CD4-positive, alpha-beta T cell (primary cell): ENCODE results near the gene ASB15. TPM values are rescaled to one million over a fixed set of nuclear protein-coding genes. Genes with fewer than 3 reads are reported as not detected.

Experiments used
- ATAC-seq: fragments of 200-7000 bp; cut with Tn5 transposase; one replicate; pipeline ENCODE4 v1.10.0; 2022; ENCODE audit warnings: mild to moderate bottlenecking; ENCODE audit not compliant: poor library complexity
- CTCF ChIA-PET: fragments of 350-600 bp; sonication (Branson Sonifier 250); formaldehyde crosslinking; loops from one replicate; lab custom pipeline; 2021; ENCODE audit warnings: antibody characterized with exemption, inconsistent platforms; lab: Charles Lee
- POLR2A ChIA-PET: fragments of 350-600 bp; sonication (Branson Sonifier 250); formaldehyde crosslinking; loops from one replicate; lab custom pipeline; 2021; ENCODE audit warnings: antibody characterized with exemption, inconsistent platforms; lab: Charles Lee
- DNase-seq, 14 experiments: peaks; one replicate each; pipeline ENCODE4 v3.0.0-alpha.2; 2013 to 2020; ENCODE audit warnings: mixed read lengths in 2 of 14
- H3K27ac ChIP-seq, 2 donors: one replicate each; pipeline versions ENCODE4 v1.5.1 to v1.7.0; 2013; ENCODE audit warnings: low read length in 2 of 2, low read depth in 1 of 2, mild to moderate bottlenecking in 1 of 2
- H3K27me3 ChIP-seq, 2 experiments: 1 replicate in 1 of 2; 2 replicates in 1 of 2; pipeline versions ENCODE4 v1.6.1 to v1.7.0; 2013; ENCODE audit warnings: low read length in 2 of 2, control low read depth in 1 of 2, mild to moderate bottlenecking in 1 of 2, moderate library complexity in 1 of 2; ENCODE audit not compliant: insufficient read depth in 2 of 2, control insufficient read depth in 1 of 2
- H3K36me3 ChIP-seq: one replicate; pipeline ENCODE4 v1.6.1; 2013; ENCODE audit warnings: low read length, control low read depth; ENCODE audit not compliant: insufficient read depth
- H3K4me1 ChIP-seq: one replicate; pipeline ENCODE4 v1.6.1; 2013; ENCODE audit warnings: low read length, control low read depth; ENCODE audit not compliant: insufficient read depth
- H3K4me3 ChIP-seq: one replicate; pipeline ENCODE4 v1.5.1; 2013; ENCODE audit warnings: mild to moderate bottlenecking, low read length, moderate library complexity
- H3K9me3 ChIP-seq, 2 experiments: 1 replicate in 1 of 2; 2 replicates in 1 of 2; pipeline versions ENCODE4 v1.6.1 to v1.7.0; 2013; ENCODE audit warnings: low read length in 2 of 2, mild to moderate bottlenecking in 2 of 2, control low read depth in 1 of 2, moderate library complexity in 1 of 2; ENCODE audit not compliant: control insufficient read depth in 1 of 2, insufficient read depth in 1 of 2
- H3K27ac Mint-ChIP-seq: one replicate; pipeline ENCODE4 v1.8.0; 2020; ENCODE audit warnings: mixed read lengths
- H3K27me3 Mint-ChIP-seq: one replicate; pipeline ENCODE4 v1.8.0; 2021; ENCODE audit warnings: mixed read lengths
- H3K36me3 Mint-ChIP-seq: one replicate; pipeline ENCODE4 v1.8.0; 2021; ENCODE audit warnings: low read depth, mixed read lengths
- H3K4me1 Mint-ChIP-seq: one replicate; pipeline ENCODE4 v1.8.0; 2021; ENCODE audit warnings: low read depth, mixed read lengths
- H3K4me3 Mint-ChIP-seq: one replicate; pipeline ENCODE4 v1.8.0; 2020; ENCODE audit warnings: mild to moderate bottlenecking, mixed read lengths
- H3K9me3 Mint-ChIP-seq: one replicate; pipeline ENCODE4 v1.8.0; 2020; ENCODE audit warnings: mixed read lengths
- intact Hi-C, 2 experiments: fragments of 100-400 bp; cut with DNase I in 1 of 2; cut with micrococcal nuclease in 1 of 2; formaldehyde crosslinking; loops; one replicate each; pipeline versions ENCODE4 v1.15.1 to v1.9.0; 2023 to 2025; cut with DNase I, micrococcal nuclease
- total RNA-seq, 174 experiments: library from RNA in 2 of 174; stranded (reverse) in 2 of 174; gene quantifications; one replicate each; pipeline ENCODE4 v1.2.3 and lab custom pipeline; 2021 to 2026
- TF ChIP-seq, protein P1 (sequence below): fragments of 200-600 bp; IDR thresholded peaks from one replicate; pipeline ENCODE4 v1.8.0; 2022; ENCODE audit warnings: antibody characterized with exemption, mild to moderate bottlenecking

The ASB15 gene
- total RNA-seq, 2 experiments from 2014 or later: not detected

DNA sequence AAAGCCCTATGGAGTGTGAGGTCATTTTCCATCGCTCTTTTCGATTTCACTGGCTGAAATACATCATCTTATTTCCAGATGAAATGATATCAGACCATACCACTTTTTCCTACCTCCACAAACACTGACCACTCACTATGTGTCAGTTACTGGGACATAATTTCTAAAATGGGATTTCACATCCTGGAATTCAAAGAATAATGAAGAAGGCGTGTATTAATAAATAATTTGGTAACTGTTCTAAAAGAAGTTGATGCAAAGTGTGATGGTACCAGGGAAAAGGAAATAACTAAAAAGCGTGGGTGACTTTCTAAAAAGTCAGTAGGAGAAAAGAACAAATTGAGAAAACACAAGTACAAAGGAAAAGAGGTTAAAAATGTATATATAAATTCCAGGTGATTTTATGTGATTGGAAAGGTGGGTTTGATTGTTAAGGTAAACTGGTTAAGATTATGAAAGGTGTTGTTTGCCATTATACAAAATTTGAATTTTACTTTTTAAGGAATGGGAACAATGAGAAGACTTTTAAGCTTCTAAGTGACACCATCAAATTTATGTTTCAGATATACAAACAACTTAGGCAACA, 43.2 kb upstream of the ASB15 start:
- no peak overlapping the region for H3K27ac Mint-ChIP-seq
- Histone ChIP-seq H3K9me3 (no peaks in the 10 kb centered on the region), H3K27ac (peak overlapping the region in 1 of 2 donors; percentile 40), H3K27me3 (no peaks in the 10 kb centered on the region), H3K4me1 (peaks cover 8% of the 10 kb centered on the region), H3K4me3 (peak overlapping the region; percentile 69), H3K36me3 (peaks cover 10% of the 10 kb centered on the region)
- H3K4me1 Mint-ChIP-seq: peaks cover 4% of the 10 kb centered on the region
- TF ChIP-seq, protein P1, sequence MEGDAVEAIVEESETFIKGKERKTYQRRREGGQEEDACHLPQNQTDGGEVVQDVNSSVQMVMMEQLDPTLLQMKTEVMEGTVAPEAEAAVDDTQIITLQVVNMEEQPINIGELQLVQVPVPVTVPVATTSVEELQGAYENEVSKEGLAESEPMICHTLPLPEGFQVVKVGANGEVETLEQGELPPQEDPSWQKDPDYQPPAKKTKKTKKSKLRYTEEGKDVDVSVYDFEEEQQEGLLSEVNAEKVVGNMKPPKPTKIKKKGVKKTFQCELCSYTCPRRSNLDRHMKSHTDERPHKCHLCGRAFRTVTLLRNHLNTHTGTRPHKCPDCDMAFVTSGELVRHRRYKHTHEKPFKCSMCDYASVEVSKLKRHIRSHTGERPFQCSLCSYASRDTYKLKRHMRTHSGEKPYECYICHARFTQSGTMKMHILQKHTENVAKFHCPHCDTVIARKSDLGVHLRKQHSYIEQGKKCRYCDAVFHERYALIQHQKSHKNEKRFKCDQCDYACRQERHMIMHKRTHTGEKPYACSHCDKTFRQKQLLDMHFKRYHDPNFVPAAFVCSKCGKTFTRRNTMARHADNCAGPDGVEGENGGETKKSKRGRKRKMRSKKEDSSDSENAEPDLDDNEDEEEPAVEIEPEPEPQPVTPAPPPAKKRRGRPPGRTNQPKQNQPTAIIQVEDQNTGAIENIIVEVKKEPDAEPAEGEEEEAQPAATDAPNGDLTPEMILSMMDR: no peak
- H3K36me3 Mint-ChIP-seq: peaks cover 5% of the 10 kb centered on the region
- no peaks in the 10 kb centered on the region for H3K27me3 Mint-ChIP-seq
- intact Hi-C loops: no loop called here
- no peaks in the 10 kb centered on the region for H3K9me3 Mint-ChIP-seq
- ChIA-PET POLR2A (interaction anchor here (0.8 to 2.2 kb wide), 6 partner anchors 12 to 1371 kb away, joined by 3 to 44 read pairs (median 5); partner anchors contain the start of genes IQUB, POT1 and WASL), CTCF (interaction anchor here (1.0 to 2.0 kb wide), 3 partner anchors 11 to 64 kb away, joined by 3 to 12 read pairs (median 4); no protein-coding TSS in a partner anchor)
- DNase-seq (no peak), ATAC-seq (no peak)
- no peak overlapping the region for H3K4me3 Mint-ChIP-seq

DNA sequence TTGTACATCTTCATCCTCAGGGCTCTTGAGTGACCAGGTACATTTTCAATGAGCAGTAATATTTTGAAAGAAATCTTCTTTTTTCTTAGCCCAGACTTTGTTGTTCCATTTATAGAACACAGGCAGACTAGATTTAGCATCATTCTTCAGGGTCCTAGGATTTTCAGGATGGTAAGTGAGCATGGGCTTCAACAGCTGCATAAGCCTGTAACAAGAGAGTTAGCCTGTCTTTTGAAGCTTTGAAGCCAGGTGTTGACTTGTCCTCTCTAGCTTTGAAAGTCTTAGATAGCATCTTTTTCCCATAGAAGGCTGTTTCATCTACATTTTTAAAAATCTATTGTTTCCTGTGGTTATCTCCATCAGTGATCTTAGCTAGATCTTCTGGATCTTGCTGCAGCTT, 39.5 kb upstream of the ASB15 start:
- Mint-ChIP-seq H3K27me3 (peaks cover 10% of the 10 kb centered on the region), H3K4me1 (no peaks in the 10 kb centered on the region), H3K4me3 (no peak overlapping the region), H3K9me3 (no peaks in the 10 kb centered on the region), H3K36me3 (no peaks in the 10 kb centered on the region), H3K27ac (no peak overlapping the region)
- ChIA-PET CTCF (no interaction called here), POLR2A (no interaction called here)
- intact Hi-C loops: loop anchor here in 1 of 2 experiments (5.0 kb wide), 1 partner anchor 1370 kb away; no protein-coding TSS in a partner anchor
- peaks cover under 1% of the 10 kb centered on the region for H3K4me1 ChIP-seq
- no peaks in the 10 kb centered on the region for H3K36me3 ChIP-seq
- no peak overlapping the region for H3K27ac ChIP-seq
- no peaks in the 10 kb centered on the region for H3K9me3 ChIP-seq
- DNase-seq (no peak), ATAC-seq (no peak)
- no peak overlapping the region for H3K4me3 ChIP-seq
- H3K27me3 ChIP-seq: no peaks in the 10 kb centered on the region
- TF ChIP-seq, protein P1: no peak

DNA sequence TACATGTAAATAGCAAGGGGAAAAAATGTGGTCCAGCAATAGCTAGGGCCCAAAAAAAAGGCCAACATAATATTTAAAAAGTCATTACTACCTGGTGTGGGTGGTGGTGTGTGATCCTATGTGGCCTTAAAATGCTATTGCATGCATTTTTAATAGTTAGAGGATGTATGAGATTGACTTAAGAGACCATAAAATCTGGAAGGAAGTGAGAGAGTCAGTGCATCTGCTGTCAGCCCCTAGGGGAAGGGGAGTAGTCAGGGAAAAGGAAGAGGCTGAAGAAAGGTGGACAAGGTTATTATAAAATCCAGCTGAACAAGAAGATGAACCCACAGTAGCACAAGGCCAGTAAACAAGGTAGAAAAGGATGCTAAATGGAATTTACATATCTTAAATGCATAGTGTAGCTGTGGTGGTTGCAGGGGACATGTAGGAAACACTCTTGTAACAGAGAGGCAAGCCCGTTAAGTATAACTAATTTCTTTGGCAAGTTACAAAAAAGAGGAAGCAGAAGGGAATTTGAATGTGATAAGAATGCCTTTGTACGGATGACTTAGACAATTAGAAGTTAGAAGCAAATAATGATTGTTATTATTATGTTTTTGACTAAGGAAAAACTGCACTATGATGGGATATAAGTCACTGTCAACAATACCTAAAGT, 32.1 kb upstream of the ASB15 start:
- H3K27me3 ChIP-seq: no peaks in the 10 kb centered on the region
- H3K9me3 Mint-ChIP-seq: no peaks in the 10 kb centered on the region
- H3K4me1 Mint-ChIP-seq: no peaks in the 10 kb centered on the region
- DNase-seq: no peak
- ATAC-seq: no peak
- H3K9me3 ChIP-seq: no peaks in the 10 kb centered on the region
- no peak overlapping the region for H3K4me3 Mint-ChIP-seq
- H3K4me3 ChIP-seq: no peak overlapping the region
- no peak overlapping the region for H3K27ac Mint-ChIP-seq
- intact Hi-C loops: no loop called here
- ChIA-PET CTCF (interaction anchor here (1.1 kb wide), 1 partner anchor 11 kb away, joined by 3 read pairs; the partner anchor contains the start of gene NDUFA5), POLR2A (interaction anchor here (1.4 kb wide), 1 partner anchor 12 kb away, joined by 5 read pairs; the partner anchor contains the start of gene NDUFA5)
- H3K36me3 Mint-ChIP-seq: no peaks in the 10 kb centered on the region
- TF ChIP-seq, protein P1: no peak
- H3K27ac ChIP-seq: no peak overlapping the region
- no peaks in the 10 kb centered on the region for H3K4me1 ChIP-seq
- no peaks in the 10 kb centered on the region for H3K36me3 ChIP-seq
- peaks cover 10% of the 10 kb centered on the region for H3K27me3 Mint-ChIP-seq
